ENCODE data around the gene CA12. TPM values are rescaled to one million over a fixed set of nuclear protein-coding genes. Genes with fewer than 3 reads are reported as not detected.

Gene CA12
- total RNA-seq, 1 donor from 2014 or later: not detected

DNA sequence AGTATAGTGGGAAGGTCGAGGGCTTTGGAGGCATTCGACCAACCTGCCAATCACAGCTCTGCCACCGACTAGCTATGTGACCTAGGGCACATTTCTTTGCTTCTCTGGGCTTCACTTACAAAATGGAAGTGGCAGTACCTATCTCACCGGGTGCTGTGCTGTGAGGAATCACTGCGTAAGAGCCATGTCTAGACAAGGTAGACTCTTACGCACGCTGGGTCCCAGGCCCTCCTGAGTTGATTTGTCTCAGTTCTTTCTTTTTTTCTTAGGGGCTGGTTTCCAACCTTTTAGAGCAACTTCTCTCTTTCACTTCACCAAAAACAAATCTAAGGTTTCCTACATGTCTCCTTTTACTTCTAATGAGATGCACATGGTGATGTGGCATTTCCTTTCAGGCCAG, 18.8 kb downstream of the CA12 start:
- DNase-seq: no peak
- TF ChIP-seq CTCF (IDR thresholded peaks at IDR 0.05; ENCODE audit: partially characterized antibody, unreplicated experiment): no peak
- peaks cover 6% of the 10 kb centered on the region for H3K9me3 Mint-ChIP-seq (ENCODE audit: unreplicated experiment)
- H3K27ac Mint-ChIP-seq (ENCODE audit: unreplicated experiment): no peak overlapping the region
- peaks cover 6% of the 10 kb centered on the region for H3K27me3 Mint-ChIP-seq (ENCODE audit: unreplicated experiment)
- H3K4me3 Mint-ChIP-seq (ENCODE audit: unreplicated experiment): no peak overlapping the region
- no peaks in the 10 kb centered on the region for H3K4me1 Mint-ChIP-seq (ENCODE audit: low read depth, unreplicated experiment)
- H3K36me3 Mint-ChIP-seq (ENCODE audit: unreplicated experiment): peaks cover 6% of the 10 kb centered on the region

- Mint-ChIP-seq H3K9me3 (ENCODE audit: unreplicated experiment) (peaks cover 6% of the 10 kb centered on the region), H3K27me3 (ENCODE audit: unreplicated experiment) (peaks cover 6% of the 10 kb centered on the region), H3K27ac (ENCODE audit: unreplicated experiment) (no peak overlapping the region), H3K4me3 (ENCODE audit: unreplicated experiment) (no peak overlapping the region), H3K4me1 (ENCODE audit: low read depth, unreplicated experiment) (no peaks in the 10 kb centered on the region), H3K36me3 (ENCODE audit: unreplicated experiment) (peaks cover 6% of the 10 kb centered on the region)
- DNase-seq: no peak
- TF ChIP-seq CTCF (IDR thresholded peaks at IDR 0.05; ENCODE audit: partially characterized antibody, unreplicated experiment): no peak
Measured at GRCh38 chr15:63362196-63362595, 19.4 kb downstream of the CA12 start.

DNA sequence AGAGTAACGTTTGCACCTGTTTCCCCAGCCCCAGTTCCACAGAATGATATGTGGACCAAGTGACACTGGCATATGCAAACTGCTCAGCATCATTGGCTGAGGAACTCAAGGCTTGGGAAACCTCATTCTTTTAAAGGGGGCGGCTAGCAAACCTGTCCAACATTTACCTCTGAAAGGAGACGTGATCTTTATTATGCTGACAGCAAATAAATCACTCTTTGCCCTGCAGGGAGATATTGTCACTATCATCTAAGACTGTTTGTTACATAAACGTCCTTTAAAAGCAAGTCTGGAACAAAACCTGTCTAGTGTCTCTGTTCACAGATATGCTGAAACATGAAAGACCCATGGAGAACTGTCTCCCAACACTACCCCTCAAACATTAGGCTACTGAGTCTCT, 21.5 kb downstream of the CA12 start:
- H3K4me1 Mint-ChIP-seq (ENCODE audit: low read depth, unreplicated experiment): no peaks in the 10 kb centered on the region
- H3K9me3 Mint-ChIP-seq (ENCODE audit: unreplicated experiment): peaks cover 6% of the 10 kb centered on the region
- peaks cover 6% of the 10 kb centered on the region for H3K36me3 Mint-ChIP-seq (ENCODE audit: unreplicated experiment)
- H3K27me3 Mint-ChIP-seq (ENCODE audit: unreplicated experiment): peaks cover 6% of the 10 kb centered on the region
- no peak for TF ChIP-seq CTCF (IDR thresholded peaks at IDR 0.05; ENCODE audit: partially characterized antibody, unreplicated experiment)
- DNase-seq: no peak
- no peak overlapping the region for H3K4me3 Mint-ChIP-seq (ENCODE audit: unreplicated experiment)
- no peak overlapping the region for H3K27ac Mint-ChIP-seq (ENCODE audit: unreplicated experiment)

- no peak for DNase-seq
- no peak for TF ChIP-seq CTCF (IDR thresholded peaks at IDR 0.05; ENCODE audit: partially characterized antibody, unreplicated experiment)
- no peaks in the 10 kb centered on the region for H3K4me1 Mint-ChIP-seq (ENCODE audit: low read depth, unreplicated experiment)
- peaks cover 3% of the 10 kb centered on the region for H3K27me3 Mint-ChIP-seq (ENCODE audit: unreplicated experiment)
- H3K4me3 Mint-ChIP-seq (ENCODE audit: unreplicated experiment): no peak overlapping the region
- peaks cover 6% of the 10 kb centered on the region for H3K36me3 Mint-ChIP-seq (ENCODE audit: unreplicated experiment)
- H3K27ac Mint-ChIP-seq (ENCODE audit: unreplicated experiment): no peak overlapping the region
- H3K9me3 Mint-ChIP-seq (ENCODE audit: unreplicated experiment): peaks cover 3% of the 10 kb centered on the region
Measured at GRCh38 chr15:63358241-63359029, 23.2 kb downstream of the CA12 start.

GRCh38 chr15:63357731-63358130, 23.9 kb downstream of the CA12 start:
- no peaks in the 10 kb centered on the region for H3K4me1 Mint-ChIP-seq (ENCODE audit: low read depth, unreplicated experiment)
- peaks cover 3% of the 10 kb centered on the region for H3K9me3 Mint-ChIP-seq (ENCODE audit: unreplicated experiment)
- TF ChIP-seq CTCF (IDR thresholded peaks at IDR 0.05; ENCODE audit: partially characterized antibody, unreplicated experiment): no peak
- peaks cover 3% of the 10 kb centered on the region for H3K27me3 Mint-ChIP-seq (ENCODE audit: unreplicated experiment)
- H3K4me3 Mint-ChIP-seq (ENCODE audit: unreplicated experiment): no peak overlapping the region
- H3K36me3 Mint-ChIP-seq (ENCODE audit: unreplicated experiment): peaks cover 6% of the 10 kb centered on the region
- no peak overlapping the region for H3K27ac Mint-ChIP-seq (ENCODE audit: unreplicated experiment)
- DNase-seq: no peak
